SK-N-SH (cell line): Measurements from ENCODE around the gene FRMD8.

Source experiments
- MXI1 ChIP-seq: IDR thresholded peaks from 2 replicates; pipeline ENCODE4 v1.6.1; 2012; ENCODE audit warnings: mild to moderate bottlenecking, low read depth, low read length, improper control_type of control experiment
- TF ChIP-seq, protein P1 (sequence below): fragments of 200-600 bp; sonication (generic); IDR thresholded peaks from 2 replicates; pipeline ENCODE4 v1.6.1; 2017; ENCODE audit warnings: antibody characterized with exemption, mild to moderate bottlenecking, moderate library complexity

DNA sequence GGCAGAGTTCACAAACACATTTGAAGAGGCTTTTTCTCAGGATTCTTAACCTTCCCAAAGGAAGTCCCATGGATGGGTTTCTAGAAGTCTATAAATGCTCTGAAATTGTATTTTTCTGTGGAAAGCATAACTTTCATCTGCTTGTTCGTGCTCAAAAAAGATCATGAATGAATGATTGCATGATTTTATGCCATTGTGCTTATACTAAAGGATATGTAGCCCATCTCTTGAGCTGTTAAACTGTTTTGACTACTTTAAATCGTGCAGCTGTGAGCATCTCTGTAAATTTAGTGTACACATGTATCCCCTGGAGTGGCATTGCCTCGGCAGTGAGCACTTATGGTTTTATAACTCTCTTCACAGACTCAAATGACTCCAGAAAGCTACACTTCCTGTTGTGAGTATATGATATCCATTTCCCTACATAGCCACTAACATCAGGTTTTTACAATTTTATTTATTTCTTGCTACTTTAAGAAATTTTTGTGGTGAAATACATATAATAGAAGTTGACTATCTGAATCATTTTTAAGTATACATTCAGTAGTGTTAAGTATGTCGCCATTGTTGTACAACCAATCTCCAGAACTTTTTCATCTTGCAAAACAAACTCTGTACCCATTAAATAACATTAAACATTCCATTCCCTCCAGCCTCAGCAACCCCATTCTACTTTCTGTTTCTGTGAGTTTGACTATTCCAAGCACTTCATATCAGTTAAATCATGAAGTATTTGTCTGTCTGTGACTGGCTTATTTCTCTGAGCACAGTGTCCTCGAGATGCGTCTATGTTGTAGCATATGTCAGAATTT is 44.2 kb downstream of the FRMD8 start:
- TF ChIP-seq, protein P1, sequence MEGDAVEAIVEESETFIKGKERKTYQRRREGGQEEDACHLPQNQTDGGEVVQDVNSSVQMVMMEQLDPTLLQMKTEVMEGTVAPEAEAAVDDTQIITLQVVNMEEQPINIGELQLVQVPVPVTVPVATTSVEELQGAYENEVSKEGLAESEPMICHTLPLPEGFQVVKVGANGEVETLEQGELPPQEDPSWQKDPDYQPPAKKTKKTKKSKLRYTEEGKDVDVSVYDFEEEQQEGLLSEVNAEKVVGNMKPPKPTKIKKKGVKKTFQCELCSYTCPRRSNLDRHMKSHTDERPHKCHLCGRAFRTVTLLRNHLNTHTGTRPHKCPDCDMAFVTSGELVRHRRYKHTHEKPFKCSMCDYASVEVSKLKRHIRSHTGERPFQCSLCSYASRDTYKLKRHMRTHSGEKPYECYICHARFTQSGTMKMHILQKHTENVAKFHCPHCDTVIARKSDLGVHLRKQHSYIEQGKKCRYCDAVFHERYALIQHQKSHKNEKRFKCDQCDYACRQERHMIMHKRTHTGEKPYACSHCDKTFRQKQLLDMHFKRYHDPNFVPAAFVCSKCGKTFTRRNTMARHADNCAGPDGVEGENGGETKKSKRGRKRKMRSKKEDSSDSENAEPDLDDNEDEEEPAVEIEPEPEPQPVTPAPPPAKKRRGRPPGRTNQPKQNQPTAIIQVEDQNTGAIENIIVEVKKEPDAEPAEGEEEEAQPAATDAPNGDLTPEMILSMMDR, result no peak
- TF ChIP-seq MXI1, result no peak
